ENCODE data around the gene RHBDL3. TPM values are rescaled to one million over a fixed set of nuclear protein-coding genes. Genes with fewer than 3 reads are reported as not detected.
"Not testable (repeated sequence)": the region's sequence is repeated elsewhere in the genome, so short reads cannot be mapped to it uniquely, and the experiment has no call there.

The RHBDL3 gene
- total and polyA plus RNA-seq, 4 donors: 0.14 to 0.51 (median 0.25) TPM

DNA sequence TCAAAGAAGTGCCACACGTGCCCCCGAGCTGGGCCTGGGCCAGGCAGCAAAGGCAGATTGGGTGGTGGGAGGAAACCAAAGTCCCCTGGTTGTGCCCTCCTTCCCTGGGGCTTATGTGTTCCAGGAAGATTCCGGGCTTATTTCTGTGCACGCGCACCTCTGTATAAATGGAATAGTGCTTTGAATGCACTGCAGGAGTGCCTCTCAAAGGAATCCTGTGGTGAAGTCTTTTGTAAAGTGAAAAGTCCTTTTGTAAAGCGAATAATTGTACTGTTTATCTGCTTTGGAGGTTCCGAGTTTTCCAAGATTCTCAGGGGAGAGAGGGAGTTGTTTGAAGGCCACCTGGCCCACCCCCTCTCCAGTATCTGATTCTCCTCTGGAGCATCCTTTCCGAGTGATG, 49.5 kb downstream of the RHBDL3 start:
- no peaks in the 10 kb centered on the region for H3K36me3 ChIP-seq (ENCODE audit: control insufficient read depth in 4 of 4, insufficient read depth in 4 of 4, low read length in 4 of 4)
- H3K9me3 ChIP-seq (ENCODE audit: control insufficient read depth in 4 of 4, insufficient read depth in 3 of 4, low read length in 3 of 4): no peaks in the 10 kb centered on the region
- TF ChIP-seq, protein P1, sequence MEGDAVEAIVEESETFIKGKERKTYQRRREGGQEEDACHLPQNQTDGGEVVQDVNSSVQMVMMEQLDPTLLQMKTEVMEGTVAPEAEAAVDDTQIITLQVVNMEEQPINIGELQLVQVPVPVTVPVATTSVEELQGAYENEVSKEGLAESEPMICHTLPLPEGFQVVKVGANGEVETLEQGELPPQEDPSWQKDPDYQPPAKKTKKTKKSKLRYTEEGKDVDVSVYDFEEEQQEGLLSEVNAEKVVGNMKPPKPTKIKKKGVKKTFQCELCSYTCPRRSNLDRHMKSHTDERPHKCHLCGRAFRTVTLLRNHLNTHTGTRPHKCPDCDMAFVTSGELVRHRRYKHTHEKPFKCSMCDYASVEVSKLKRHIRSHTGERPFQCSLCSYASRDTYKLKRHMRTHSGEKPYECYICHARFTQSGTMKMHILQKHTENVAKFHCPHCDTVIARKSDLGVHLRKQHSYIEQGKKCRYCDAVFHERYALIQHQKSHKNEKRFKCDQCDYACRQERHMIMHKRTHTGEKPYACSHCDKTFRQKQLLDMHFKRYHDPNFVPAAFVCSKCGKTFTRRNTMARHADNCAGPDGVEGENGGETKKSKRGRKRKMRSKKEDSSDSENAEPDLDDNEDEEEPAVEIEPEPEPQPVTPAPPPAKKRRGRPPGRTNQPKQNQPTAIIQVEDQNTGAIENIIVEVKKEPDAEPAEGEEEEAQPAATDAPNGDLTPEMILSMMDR (IDR thresholded peaks at IDR 0.05; ENCODE audit: control extremely low read depth, extremely low read depth): no peak
- no peak overlapping the region for H3K9ac ChIP-seq (ENCODE audit: insufficient read depth in 1 of 2, low read length in 2 of 2)
- 85% methylated on average over 8 of the region's 8 CpGs for WGBS, 2 donors
- H3K27me3 ChIP-seq (ENCODE audit: control insufficient read depth in 3 of 3, insufficient read depth in 3 of 3, low read length in 2 of 3): no peaks in the 10 kb centered on the region
- DNase-seq (no peak), ATAC-seq (ENCODE audit: insufficient read depth, low FRiP score) (no peak)
- no peak overlapping the region for H3K4me3 ChIP-seq
- no peak overlapping the region for H3K27ac ChIP-seq (ENCODE audit: low read depth in 1 of 2, low read length in 1 of 2)
- no peaks in the 10 kb centered on the region for H3K4me1 ChIP-seq (ENCODE audit: control insufficient read depth in 5 of 5, insufficient read depth in 5 of 5, low read length in 5 of 5)

DNA sequence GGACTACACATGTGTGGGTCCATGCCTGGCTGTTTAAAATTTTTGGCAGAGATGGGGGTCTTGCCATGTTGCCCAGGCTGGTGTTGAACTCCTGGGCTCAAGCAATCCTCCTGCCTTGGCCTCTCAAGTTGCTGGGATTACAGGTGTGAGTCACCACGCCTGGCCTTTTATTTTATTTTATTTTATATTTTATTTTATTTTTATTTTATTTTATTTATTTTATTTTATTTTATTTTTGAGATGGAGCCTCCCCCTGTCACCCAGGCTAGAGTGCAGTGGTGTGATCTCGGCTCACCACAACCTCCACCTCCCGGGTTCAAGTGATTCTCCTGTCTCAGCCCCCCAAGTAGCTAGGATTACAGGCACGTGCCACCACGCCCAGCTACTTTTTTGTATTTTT, 51.0 kb downstream of the RHBDL3 start:
- H3K9ac ChIP-seq (ENCODE audit: insufficient read depth in 1 of 2, low read length in 2 of 2); H3K4me1 ChIP-seq (ENCODE audit: control insufficient read depth in 5 of 5, insufficient read depth in 5 of 5, low read length in 5 of 5); ATAC-seq (ENCODE audit: insufficient read depth, low FRiP score); H3K27ac ChIP-seq (ENCODE audit: low read depth in 1 of 2, low read length in 1 of 2); H3K4me3 ChIP-seq; DNase-seq; H3K27me3 ChIP-seq (ENCODE audit: control insufficient read depth in 3 of 3, insufficient read depth in 3 of 3, low read length in 2 of 3); H3K9me3 ChIP-seq (ENCODE audit: control insufficient read depth in 4 of 4, insufficient read depth in 3 of 4, low read length in 3 of 4); H3K36me3 ChIP-seq (ENCODE audit: control insufficient read depth in 4 of 4, insufficient read depth in 4 of 4, low read length in 4 of 4): not testable (repeated sequence)
- 93 to 97% methylated on average over 5 of the region's 5 CpGs for WGBS, 2 donors

DNA sequence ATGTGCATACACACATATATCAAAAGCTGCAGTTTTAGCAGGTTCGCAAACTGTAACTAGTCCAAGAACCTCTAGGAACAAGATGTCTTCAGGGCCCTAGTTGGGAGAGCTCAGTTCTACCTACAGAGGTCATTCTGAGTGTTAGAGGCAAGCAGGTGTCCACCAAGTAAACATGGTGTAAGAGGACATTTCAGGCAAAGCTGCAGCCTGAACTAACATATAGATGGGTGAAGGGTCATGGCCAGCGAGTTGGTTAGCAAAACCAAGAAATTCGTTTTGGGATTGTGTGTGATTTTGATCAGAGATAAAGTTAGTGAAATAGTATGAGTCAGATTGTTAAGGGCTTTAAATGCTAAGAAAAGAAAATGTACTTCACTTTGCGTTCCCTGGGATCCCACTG, 51.7 kb downstream of the RHBDL3 start:
- TF ChIP-seq, protein P1 (IDR thresholded peaks at IDR 0.05; ENCODE audit: control extremely low read depth, extremely low read depth): no peak
- 74 to 95% methylated on average over 4 of the region's 4 CpGs for WGBS, 2 donors
- H3K4me1 ChIP-seq (ENCODE audit: control insufficient read depth in 5 of 5, insufficient read depth in 5 of 5, low read length in 5 of 5): no peaks in the 10 kb centered on the region
- H3K9me3 ChIP-seq (ENCODE audit: control insufficient read depth in 4 of 4, insufficient read depth in 3 of 4, low read length in 3 of 4): no peaks in the 10 kb centered on the region
- no peak overlapping the region for H3K4me3 ChIP-seq
- H3K9ac ChIP-seq (ENCODE audit: insufficient read depth in 1 of 2, low read length in 2 of 2): no peak overlapping the region
- H3K27me3 ChIP-seq (ENCODE audit: control insufficient read depth in 3 of 3, insufficient read depth in 3 of 3, low read length in 2 of 3): no peaks in the 10 kb centered on the region
- no peaks in the 10 kb centered on the region for H3K36me3 ChIP-seq (ENCODE audit: control insufficient read depth in 4 of 4, insufficient read depth in 4 of 4, low read length in 4 of 4)
- ATAC-seq (ENCODE audit: insufficient read depth, low FRiP score) (no peak), DNase-seq (no peak)
- H3K27ac ChIP-seq (ENCODE audit: low read depth in 1 of 2, low read length in 1 of 2): no peak overlapping the region

DNA sequence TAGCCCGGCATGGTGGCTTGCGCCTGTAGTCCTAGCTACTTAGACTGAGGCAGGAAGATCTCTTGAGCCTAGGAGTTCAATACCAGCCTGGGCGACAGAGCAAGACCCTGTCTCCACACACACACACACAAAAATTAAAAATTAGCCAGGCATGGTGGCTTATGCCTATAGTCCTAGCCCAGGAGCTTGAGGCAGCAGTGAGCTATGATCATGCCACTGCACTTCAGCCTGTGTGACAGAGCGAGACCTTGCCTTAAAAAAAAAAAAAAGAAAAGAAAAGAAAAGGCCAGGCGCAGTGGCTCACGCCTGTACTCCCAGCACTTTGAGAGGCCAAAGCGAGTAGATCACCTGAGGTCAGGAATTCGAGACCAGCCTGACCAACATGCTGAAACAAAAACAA, 52.4 kb downstream of the RHBDL3 start:
- WGBS, 2 donors: 96 to 97% methylated on average over 8 of the region's 8 CpGs
- Histone ChIP-seq H3K9me3 (ENCODE audit: control insufficient read depth in 4 of 4, insufficient read depth in 3 of 4, low read length in 3 of 4) (no peaks in the 10 kb centered on the region), H3K4me3 (no peak overlapping the region), H3K9ac (ENCODE audit: insufficient read depth in 1 of 2, low read length in 2 of 2) (no peak overlapping the region), H3K4me1 (ENCODE audit: control insufficient read depth in 5 of 5, insufficient read depth in 5 of 5, low read length in 5 of 5) (no peaks in the 10 kb centered on the region), H3K36me3 (ENCODE audit: control insufficient read depth in 4 of 4, insufficient read depth in 4 of 4, low read length in 4 of 4) (no peaks in the 10 kb centered on the region), H3K27me3 (ENCODE audit: control insufficient read depth in 3 of 3, insufficient read depth in 3 of 3, low read length in 2 of 3) (no peaks in the 10 kb centered on the region), H3K27ac (ENCODE audit: low read depth in 1 of 2, low read length in 1 of 2) (no peak overlapping the region)
- ATAC-seq (ENCODE audit: insufficient read depth, low FRiP score) (no peak), DNase-seq (no peak)
- TF ChIP-seq, protein P1 (IDR thresholded peaks at IDR 0.05; ENCODE audit: control extremely low read depth, extremely low read depth): no peak
